Neural cell (in vitro differentiated cells): ENCODE data around the gene ZNF460. TPM values are rescaled to one million over a fixed set of nuclear protein-coding genes. Genes with fewer than 3 reads are reported as not detected.

Experiments
- H2AFZ ChIP-seq: fragments of 200-600, 300-800 bp; sonication (generic), shearing (Covaris generic); 2 replicates; pipeline ENCODE4 v1.6.0; 2014; ENCODE audit warnings: low read depth, mild to moderate bottlenecking, antibody characterized with exemption, low read length, moderate library complexity
- H3F3A ChIP-seq: fragments of 200-600 bp; shearing (Covaris generic); 2 replicates; pipeline ENCODE4 v1.6.1; 2016; ENCODE audit warnings: mild to moderate bottlenecking, moderate library complexity, mixed read lengths, antibody characterized with exemption, low read length; ENCODE audit not compliant: insufficient read depth, poor library complexity, severe bottlenecking
- H3K27ac ChIP-seq: fragments of 200-600, 300-800 bp; sonication (generic), shearing (Covaris generic); 2 replicates; pipeline ENCODE4 v1.5.1; 2014; ENCODE audit warnings: mild to moderate bottlenecking, low read length, moderate library complexity
- H3K27me3 ChIP-seq: fragments of 300-800, 200-600 bp; sonication (generic), shearing (Covaris generic); 2 replicates; pipeline ENCODE4 v1.6.0; 2014; ENCODE audit warnings: mild to moderate bottlenecking, low read depth, low read length, moderate library complexity; ENCODE audit not compliant: insufficient read depth
- H3K36me3 ChIP-seq: fragments of 300-800, 200-600 bp; sonication (generic), shearing (Covaris generic); 2 replicates; pipeline ENCODE4 v1.5.1; 2014; ENCODE audit warnings: mild to moderate bottlenecking, antibody characterized with exemption, low read length, moderate library complexity; ENCODE audit not compliant: insufficient read depth
- H3K4me2 ChIP-seq: fragments of 300-800, 200-600 bp; sonication (generic), shearing (Covaris generic); 2 replicates; pipeline ENCODE4 v1.6.0; 2014; ENCODE audit warnings: mild to moderate bottlenecking, low read length
- H3K4me3 ChIP-seq: fragments of 300-800, 200-600 bp; sonication (generic), shearing (Covaris generic); 2 replicates; pipeline ENCODE4 v1.5.1; 2014; ENCODE audit warnings: mild to moderate bottlenecking, low read length, moderate library complexity
- H3K79me2 ChIP-seq: fragments of 200-600 bp; shearing (Covaris generic); replicated peaks from 2 replicates; pipeline ENCODE4 v1.6.0; 2014; ENCODE audit warnings: mild to moderate bottlenecking, low read length, moderate library complexity; ENCODE audit not compliant: insufficient read depth
- H3K9ac ChIP-seq: fragments of 300-800, 200-600 bp; sonication (generic), shearing (Covaris generic); 2 replicates; pipeline ENCODE4 v1.6.1; 2016; ENCODE audit warnings: mild to moderate bottlenecking, low read length, mixed read lengths
- H3K9me2 ChIP-seq: fragments of 200-600 bp; shearing (Covaris generic); 2 replicates; pipeline ENCODE4 v1.6.1; 2016; ENCODE audit warnings: mild to moderate bottlenecking, low read length, mixed read lengths; ENCODE audit not compliant: insufficient read depth
- H3K9me3 ChIP-seq: fragments of 200-600, 300-800 bp; sonication (generic), shearing (Covaris generic); 2 replicates; pipeline ENCODE4 v1.6.1; 2016; ENCODE audit warnings: mild to moderate bottlenecking, mixed run types, low read length, moderate library complexity, mixed read lengths
- H4K20me1 ChIP-seq: fragments of 200-600 bp; shearing (Covaris generic); 2 replicates; pipeline ENCODE4 v1.6.1; 2016; ENCODE audit warnings: mild to moderate bottlenecking, mixed run types; ENCODE audit not compliant: insufficient read depth
- EP300 ChIP-seq: fragments of 450-650 bp; conservative IDR thresholded peaks from 2 replicates; pipeline ENCODE4 v1.6.1; 2014; ENCODE audit warnings: antibody characterized with exemption, mild to moderate bottlenecking, moderate library complexity; ENCODE audit not compliant: poor library complexity, severe bottlenecking
- EZH2 ChIP-seq: fragments of 200-600, 300-800 bp; shearing (Covaris generic), sonication (generic); IDR thresholded peaks from 2 replicates; pipeline ENCODE4 v1.6.1; 2014; ENCODE audit warnings: antibody characterized with exemption, low read length, borderline replicate concordance, mild to moderate bottlenecking; ENCODE audit not compliant: insufficient read depth, poor library complexity, severe bottlenecking
- MXI1 ChIP-seq: fragments of 450-650 bp; conservative IDR thresholded peaks from 2 replicates; pipeline ENCODE4 v1.6.1; 2014; ENCODE audit warnings: antibody characterized with exemption, mild to moderate bottlenecking; ENCODE audit not compliant: poor library complexity, severe bottlenecking
- POLR2AphosphoS5 ChIP-seq: IDR thresholded peaks from 2 replicates; pipeline ENCODE4 v1.6.1; 2012
- RAD21 ChIP-seq: fragments of 450-650 bp; conservative IDR thresholded peaks from 2 replicates; pipeline ENCODE4 v1.6.1; 2014; ENCODE audit warnings: antibody characterized with exemption, mild to moderate bottlenecking, moderate library complexity
- SMC3 ChIP-seq: fragments of 450-650 bp; conservative IDR thresholded peaks from 2 replicates; pipeline ENCODE4 v1.6.1; 2014; ENCODE audit warnings: antibody characterized with exemption, mild to moderate bottlenecking, moderate library complexity; ENCODE audit not compliant: poor library complexity
- TAF1 ChIP-seq: IDR thresholded peaks from 2 replicates; pipeline ENCODE4 v1.6.1; 2012; ENCODE audit warnings: low read depth
- polyA plus RNA-seq: library from polyadenylated mRNA; depleted of rRNA; stranded (reverse); fragments of >200 nt; gene quantifications from 2 replicates; pipeline ENCODE4 v1.2.3, GENCODE V29; 2014
- TF ChIP-seq, protein P1 (sequence below): fragments of 450-650 bp; IDR thresholded peaks from 2 replicates; pipeline ENCODE4 v1.5.1; 2014; ENCODE audit warnings: antibody characterized with exemption, mild to moderate bottlenecking, moderate library complexity; ENCODE audit not compliant: poor library complexity, severe bottlenecking
- TF ChIP-seq, protein P2 (sequence below): IDR thresholded peaks from 2 replicates; pipeline ENCODE4 v1.6.1; 2012; ENCODE audit warnings: borderline replicate concordance

Gene ZNF460
- polyA plus RNA-seq, 1 donor from 2014 or later = 11.2 TPM

DNA sequence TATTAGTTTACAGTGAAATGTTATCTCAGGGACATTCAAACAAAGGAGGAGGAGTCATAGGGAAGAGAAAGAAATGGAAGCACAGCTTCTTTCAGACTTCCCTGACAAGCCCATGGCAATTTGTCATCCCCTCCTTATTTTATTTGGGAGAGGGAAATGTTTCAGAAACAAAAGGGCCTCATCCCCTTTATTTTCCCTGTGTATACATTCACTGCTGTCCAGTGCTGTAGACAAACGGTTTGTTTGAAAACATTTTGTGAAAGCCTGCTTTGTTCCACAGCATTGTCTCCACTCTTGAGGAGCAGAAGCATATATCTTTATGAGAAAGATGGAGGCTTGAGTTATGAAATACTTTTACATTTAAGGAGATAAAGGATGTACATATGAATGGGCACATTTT is 12.3 kb downstream of the ZNF460 start:
- Histone ChIP-seq H3F3A (no peaks in the 10 kb centered on the region), H3K27me3 (no peaks in the 10 kb centered on the region), H3K9ac (no peak overlapping the region), H3K27ac (no peak overlapping the region), H4K20me1 (no peaks in the 10 kb centered on the region), H3K9me2 (no peaks in the 10 kb centered on the region), H3K4me2 (no peak overlapping the region), H3K36me3 (peaks cover 42% of the 10 kb centered on the region), H2AFZ (no peak overlapping the region), H3K9me3 (peaks cover 9% of the 10 kb centered on the region), H3K79me2 (peaks cover 44% of the 10 kb centered on the region), H3K4me3 (no peak overlapping the region)
- TF ChIP-seq MXI1 = no peak
- TF ChIP-seq POLR2AphosphoS5 = no peak
- TF ChIP-seq TAF1 = no peak
- TF ChIP-seq RAD21 = no peak
- TF ChIP-seq, protein P1, sequence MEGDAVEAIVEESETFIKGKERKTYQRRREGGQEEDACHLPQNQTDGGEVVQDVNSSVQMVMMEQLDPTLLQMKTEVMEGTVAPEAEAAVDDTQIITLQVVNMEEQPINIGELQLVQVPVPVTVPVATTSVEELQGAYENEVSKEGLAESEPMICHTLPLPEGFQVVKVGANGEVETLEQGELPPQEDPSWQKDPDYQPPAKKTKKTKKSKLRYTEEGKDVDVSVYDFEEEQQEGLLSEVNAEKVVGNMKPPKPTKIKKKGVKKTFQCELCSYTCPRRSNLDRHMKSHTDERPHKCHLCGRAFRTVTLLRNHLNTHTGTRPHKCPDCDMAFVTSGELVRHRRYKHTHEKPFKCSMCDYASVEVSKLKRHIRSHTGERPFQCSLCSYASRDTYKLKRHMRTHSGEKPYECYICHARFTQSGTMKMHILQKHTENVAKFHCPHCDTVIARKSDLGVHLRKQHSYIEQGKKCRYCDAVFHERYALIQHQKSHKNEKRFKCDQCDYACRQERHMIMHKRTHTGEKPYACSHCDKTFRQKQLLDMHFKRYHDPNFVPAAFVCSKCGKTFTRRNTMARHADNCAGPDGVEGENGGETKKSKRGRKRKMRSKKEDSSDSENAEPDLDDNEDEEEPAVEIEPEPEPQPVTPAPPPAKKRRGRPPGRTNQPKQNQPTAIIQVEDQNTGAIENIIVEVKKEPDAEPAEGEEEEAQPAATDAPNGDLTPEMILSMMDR = no peak

DNA sequence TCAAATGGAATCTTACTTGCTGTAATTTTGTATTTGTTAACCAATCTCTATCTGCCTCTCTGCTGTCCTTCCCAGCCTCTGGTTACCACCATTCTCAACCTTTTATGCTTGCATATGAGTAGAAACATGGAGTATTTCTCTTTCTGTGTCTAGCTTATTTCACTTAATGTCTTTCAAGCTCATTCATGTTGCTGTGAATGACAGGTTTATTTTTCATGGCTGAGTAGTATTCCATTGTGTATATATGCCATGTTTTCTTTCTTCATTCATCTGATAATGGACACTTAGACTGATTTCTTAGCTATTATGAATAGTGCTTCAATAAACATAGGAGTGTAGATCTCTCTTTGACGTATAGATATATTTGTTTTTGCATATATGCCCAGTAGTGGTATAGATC is 13.4 kb downstream of the ZNF460 start:
- no peak overlapping the region for H3K27ac ChIP-seq
- H3K36me3 ChIP-seq = peaks cover 42% of the 10 kb centered on the region
- no peak overlapping the region for H3K4me3 ChIP-seq
- H2AFZ ChIP-seq = no peak overlapping the region
- no peak overlapping the region for H3K4me2 ChIP-seq
- no peaks in the 10 kb centered on the region for H3F3A ChIP-seq
- H3K27me3 ChIP-seq = no peaks in the 10 kb centered on the region
- H4K20me1 ChIP-seq = no peaks in the 10 kb centered on the region
- no peak overlapping the region for H3K9ac ChIP-seq
- H3K79me2 ChIP-seq = peaks cover 36% of the 10 kb centered on the region
- H3K9me3 ChIP-seq = peaks cover 9% of the 10 kb centered on the region
- no peaks in the 10 kb centered on the region for H3K9me2 ChIP-seq
- TF ChIP-seq POLR2AphosphoS5 (no peak), TAF1 (no peak), MXI1 (no peak), EZH2 (no peak), SMC3 (no peak), RAD21 (no peak), EP300 (no peak)
- TF ChIP-seq, protein P1 = no peak
- TF ChIP-seq, protein P2, sequence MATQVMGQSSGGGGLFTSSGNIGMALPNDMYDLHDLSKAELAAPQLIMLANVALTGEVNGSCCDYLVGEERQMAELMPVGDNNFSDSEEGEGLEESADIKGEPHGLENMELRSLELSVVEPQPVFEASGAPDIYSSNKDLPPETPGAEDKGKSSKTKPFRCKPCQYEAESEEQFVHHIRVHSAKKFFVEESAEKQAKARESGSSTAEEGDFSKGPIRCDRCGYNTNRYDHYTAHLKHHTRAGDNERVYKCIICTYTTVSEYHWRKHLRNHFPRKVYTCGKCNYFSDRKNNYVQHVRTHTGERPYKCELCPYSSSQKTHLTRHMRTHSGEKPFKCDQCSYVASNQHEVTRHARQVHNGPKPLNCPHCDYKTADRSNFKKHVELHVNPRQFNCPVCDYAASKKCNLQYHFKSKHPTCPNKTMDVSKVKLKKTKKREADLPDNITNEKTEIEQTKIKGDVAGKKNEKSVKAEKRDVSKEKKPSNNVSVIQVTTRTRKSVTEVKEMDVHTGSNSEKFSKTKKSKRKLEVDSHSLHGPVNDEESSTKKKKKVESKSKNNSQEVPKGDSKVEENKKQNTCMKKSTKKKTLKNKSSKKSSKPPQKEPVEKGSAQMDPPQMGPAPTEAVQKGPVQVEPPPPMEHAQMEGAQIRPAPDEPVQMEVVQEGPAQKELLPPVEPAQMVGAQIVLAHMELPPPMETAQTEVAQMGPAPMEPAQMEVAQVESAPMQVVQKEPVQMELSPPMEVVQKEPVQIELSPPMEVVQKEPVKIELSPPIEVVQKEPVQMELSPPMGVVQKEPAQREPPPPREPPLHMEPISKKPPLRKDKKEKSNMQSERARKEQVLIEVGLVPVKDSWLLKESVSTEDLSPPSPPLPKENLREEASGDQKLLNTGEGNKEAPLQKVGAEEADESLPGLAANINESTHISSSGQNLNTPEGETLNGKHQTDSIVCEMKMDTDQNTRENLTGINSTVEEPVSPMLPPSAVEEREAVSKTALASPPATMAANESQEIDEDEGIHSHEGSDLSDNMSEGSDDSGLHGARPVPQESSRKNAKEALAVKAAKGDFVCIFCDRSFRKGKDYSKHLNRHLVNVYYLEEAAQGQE = no peak
